SU-DHL-6 (cell line): ENCODE measurements around the gene NXF2B.
A peak's percentile ranks its signal among the peaks of the same experiment; 100 is the strongest.

Experiments used
- H2AFZ ChIP-seq: fragments of 200-600 bp; sonication (generic); 2 replicates; pipeline ENCODE4 v1.6.1; 2014; ENCODE audit warnings: low read depth, mild to moderate bottlenecking, moderate library complexity, mixed read lengths, antibody characterized with exemption, low read length; ENCODE audit not compliant: severe bottlenecking
- H3F3A ChIP-seq: fragments of 200-600 bp; shearing (Covaris generic); 2 replicates; pipeline ENCODE4 v1.6.0; 2016; ENCODE audit warnings: antibody characterized with exemption, mild to moderate bottlenecking; ENCODE audit not compliant: insufficient read depth
- H3K27ac ChIP-seq: fragments of 200-600 bp; sonication (generic); 2 replicates; pipeline ENCODE4 v1.5.1; 2016; ENCODE audit warnings: low read depth, mild to moderate bottlenecking, low read length, moderate library complexity, mixed read lengths
- H3K27me3 ChIP-seq: fragments of 200-600 bp; sonication (generic), shearing (Covaris generic); 2 replicates; pipeline ENCODE4 v1.6.0; 2014; ENCODE audit warnings: mild to moderate bottlenecking, low read length
- H3K36me3 ChIP-seq: fragments of 200-600 bp; sonication (generic); 2 replicates; pipeline ENCODE4 v1.6.1; 2014; ENCODE audit warnings: mild to moderate bottlenecking, low read length, mixed read lengths
- H3K4me2 ChIP-seq: fragments of 300-600, 200-600 bp; shearing (Covaris generic), sonication (generic); 2 replicates; pipeline ENCODE4 v1.6.0; 2014; ENCODE audit warnings: low read length, low read depth, mild to moderate bottlenecking; ENCODE audit not compliant: poor library complexity, severe bottlenecking
- H3K4me3 ChIP-seq: fragments of 200-600 bp; sonication (generic); 2 replicates; pipeline ENCODE4 v1.5.1; 2014; ENCODE audit warnings: antibody characterized with exemption, low read length, mild to moderate bottlenecking, mixed read lengths; ENCODE audit not compliant: insufficient read depth, poor library complexity, severe bottlenecking
- H3K79me2 ChIP-seq: fragments of 200-600 bp; sonication (generic); 2 replicates; pipeline ENCODE4 v1.6.1; 2014; ENCODE audit warnings: mild to moderate bottlenecking, low read length, moderate library complexity; ENCODE audit not compliant: insufficient read depth
- H3K9ac ChIP-seq: fragments of 200-600 bp; sonication (generic); 2 replicates; pipeline ENCODE4 v1.7.0; 2014; ENCODE audit warnings: mild to moderate bottlenecking, low read length
- H3K9me2 ChIP-seq: fragments of 200-600 bp; sonication (generic); replicated peaks from 2 replicates; pipeline ENCODE4 v1.6.1; 2014; ENCODE audit warnings: low read length; ENCODE audit not compliant: insufficient read depth
- H3K9me3 ChIP-seq: fragments of 200-600 bp; sonication (generic); 2 replicates; pipeline ENCODE4 v1.6.1; 2014; ENCODE audit warnings: low read length, mixed read lengths; ENCODE audit not compliant: insufficient read depth
- H4K20me1 ChIP-seq: fragments of 200-600 bp; sonication (generic); 2 replicates; pipeline ENCODE4 v1.6.1; 2014; ENCODE audit warnings: low read depth, mild to moderate bottlenecking, antibody characterized with exemption, low read length, moderate library complexity, mixed read lengths
- CTCF ChIP-seq: fragments of 200-600 bp; sonication (generic); IDR thresholded peaks from one replicate; pipeline ENCODE4 v1.5.1; 2017; ENCODE audit warnings: antibody characterized with exemption, mild to moderate bottlenecking, low read length, moderate library complexity; ENCODE audit not compliant: insufficient read depth, poor library complexity, severe bottlenecking
- EZH2phosphoT487 ChIP-seq: fragments of 200-600 bp; sonication (generic), shearing (Covaris generic); conservative IDR thresholded peaks from 2 replicates; pipeline ENCODE4 v1.6.1; 2018; ENCODE audit warnings: mild to moderate bottlenecking, antibody characterized with exemption, low read length, moderate library complexity, mixed read lengths

NXF2B gene

GRCh38 chrX:102345916-102346315, 93.9 kb downstream of the NXF2B start:
- no peak for TF ChIP-seq EZH2phosphoT487
- TF ChIP-seq CTCF, result peak; percentile 36
- H3K79me2 ChIP-seq, result no peaks in the 10 kb centered on the region
- H3K9ac ChIP-seq, result no peak overlapping the region
- no peaks in the 10 kb centered on the region for H4K20me1 ChIP-seq
- no peaks in the 10 kb centered on the region for H3K36me3 ChIP-seq
- no peak overlapping the region for H2AFZ ChIP-seq
- H3K4me3 ChIP-seq, result no peak overlapping the region
- H3F3A ChIP-seq, result no peaks in the 10 kb centered on the region
- H3K9me3 ChIP-seq, result no peaks in the 10 kb centered on the region
- no peaks in the 10 kb centered on the region for H3K9me2 ChIP-seq
- no peak overlapping the region for H3K4me2 ChIP-seq
- no peaks in the 10 kb centered on the region for H3K27me3 ChIP-seq
- H3K27ac ChIP-seq, result no peak overlapping the region

GRCh38 chrX:102341867-102342266, 97.9 kb downstream of the NXF2B start:
- H3K9ac ChIP-seq, result no peak overlapping the region
- no peaks in the 10 kb centered on the region for H3K79me2 ChIP-seq
- no peaks in the 10 kb centered on the region for H3K9me3 ChIP-seq
- H2AFZ ChIP-seq, result no peak overlapping the region
- TF ChIP-seq CTCF (no peak), EZH2phosphoT487 (no peak)
- H3K36me3 ChIP-seq, result no peaks in the 10 kb centered on the region
- no peaks in the 10 kb centered on the region for H3K9me2 ChIP-seq
- H3K27me3 ChIP-seq, result no peaks in the 10 kb centered on the region
- no peak overlapping the region for H3K4me3 ChIP-seq
- H3K27ac ChIP-seq, result no peak overlapping the region
- no peak overlapping the region for H3K4me2 ChIP-seq
- H3F3A ChIP-seq, result no peaks in the 10 kb centered on the region
- H4K20me1 ChIP-seq, result no peaks in the 10 kb centered on the region

- H4K20me1 ChIP-seq, result no peaks in the 10 kb centered on the region
- H3K9me3 ChIP-seq, result no peaks in the 10 kb centered on the region
- no peaks in the 10 kb centered on the region for H3K9me2 ChIP-seq
- H3K4me3 ChIP-seq, result no peak overlapping the region
- H3K27ac ChIP-seq, result no peak overlapping the region
- no peak overlapping the region for H2AFZ ChIP-seq
- H3K9ac ChIP-seq, result no peak overlapping the region
- H3K27me3 ChIP-seq, result no peaks in the 10 kb centered on the region
- no peaks in the 10 kb centered on the region for H3K79me2 ChIP-seq
- no peaks in the 10 kb centered on the region for H3K36me3 ChIP-seq
- H3K4me2 ChIP-seq, result no peak overlapping the region
- no peaks in the 10 kb centered on the region for H3F3A ChIP-seq
- TF ChIP-seq CTCF, result no peak
- TF ChIP-seq EZH2phosphoT487, result no peak
Measured at GRCh38 chrX:102339312-102340298, 100.2 kb downstream of the NXF2B start.
